Tibial nerve (tissue), 4 donors: ENCODE data around the gene FAM81B.

ENCODE experiments used
- EP300 ChIP-seq, 2 donors: sonication (generic); formaldehyde crosslinking; IDR thresholded peaks; one replicate each; pipeline ENCODE4 v1.6.1; 2017; ENCODE audit warnings: antibody characterized with exemption in 2 of 2, mild to moderate bottlenecking in 1 of 2
- TF ChIP-seq, protein P1 (sequence below), 5 experiments: fragments of 200-600 bp in 3 of 5; fragments of 450-650 bp in 2 of 5; sonication (generic) in 3 of 5; IDR thresholded peaks; one replicate each; pipeline ENCODE4 v1.5.1; 2016 to 2019; ENCODE audit warnings: antibody characterized with exemption in 5 of 5, mild to moderate bottlenecking in 3 of 5, moderate library complexity in 2 of 5

DNA sequence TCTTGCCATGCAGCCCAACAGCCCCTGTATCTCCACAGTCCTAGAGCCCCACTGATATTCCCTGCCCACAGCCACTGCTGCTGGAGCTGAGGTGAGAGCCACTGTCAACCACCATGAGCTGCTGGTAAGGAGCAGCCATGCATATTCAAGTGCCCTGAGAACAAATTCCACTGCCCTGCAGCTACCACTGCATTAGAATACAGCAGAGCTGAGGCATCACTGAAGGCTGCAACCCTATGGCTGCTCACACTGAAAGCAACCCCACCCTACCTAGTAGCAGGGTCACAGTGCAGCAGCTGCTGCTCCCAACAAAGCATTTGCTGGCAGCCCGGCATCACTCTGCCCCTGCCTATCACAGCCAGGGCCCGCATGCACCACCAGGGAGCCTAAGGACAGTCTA is 95.0 kb downstream of the FAM81B start:
- no peak for TF ChIP-seq EP300 (IDR thresholded peaks at IDR 0.05)
- TF ChIP-seq, protein P1, sequence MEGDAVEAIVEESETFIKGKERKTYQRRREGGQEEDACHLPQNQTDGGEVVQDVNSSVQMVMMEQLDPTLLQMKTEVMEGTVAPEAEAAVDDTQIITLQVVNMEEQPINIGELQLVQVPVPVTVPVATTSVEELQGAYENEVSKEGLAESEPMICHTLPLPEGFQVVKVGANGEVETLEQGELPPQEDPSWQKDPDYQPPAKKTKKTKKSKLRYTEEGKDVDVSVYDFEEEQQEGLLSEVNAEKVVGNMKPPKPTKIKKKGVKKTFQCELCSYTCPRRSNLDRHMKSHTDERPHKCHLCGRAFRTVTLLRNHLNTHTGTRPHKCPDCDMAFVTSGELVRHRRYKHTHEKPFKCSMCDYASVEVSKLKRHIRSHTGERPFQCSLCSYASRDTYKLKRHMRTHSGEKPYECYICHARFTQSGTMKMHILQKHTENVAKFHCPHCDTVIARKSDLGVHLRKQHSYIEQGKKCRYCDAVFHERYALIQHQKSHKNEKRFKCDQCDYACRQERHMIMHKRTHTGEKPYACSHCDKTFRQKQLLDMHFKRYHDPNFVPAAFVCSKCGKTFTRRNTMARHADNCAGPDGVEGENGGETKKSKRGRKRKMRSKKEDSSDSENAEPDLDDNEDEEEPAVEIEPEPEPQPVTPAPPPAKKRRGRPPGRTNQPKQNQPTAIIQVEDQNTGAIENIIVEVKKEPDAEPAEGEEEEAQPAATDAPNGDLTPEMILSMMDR (IDR thresholded peaks at IDR 0.05) = no peak
